Activated naive CD8-positive, alpha-beta T cell treated with anti-CD3 and anti-CD28 coated beads, Interleukin-2, amount 50 U/mL, for 24 hours (primary cell): Measurements from ENCODE around the gene CYP27C1.
"Not testable (repeated sequence)": the region's sequence is repeated elsewhere in the genome, so short reads cannot be mapped to it uniquely, and the experiment has no call there.

ENCODE experiments used
- ATAC-seq: fragments of 150-1000 bp; cut with Tn5 transposase; one replicate; pipeline ENCODE4 v1.10.0; 2021
- DNase-seq: peaks from one replicate; pipeline ENCODE4 v3.0.0; 2021
- H3K27ac Mint-ChIP-seq: one replicate; pipeline ENCODE4 v1.8.0; 2021; ENCODE audit warnings: mild to moderate bottlenecking, mixed read lengths
- H3K27me3 Mint-ChIP-seq: one replicate; pipeline ENCODE4 v1.8.0; 2021; ENCODE audit warnings: mixed read lengths
- H3K36me3 Mint-ChIP-seq: one replicate; pipeline ENCODE4 v1.8.0; 2021; ENCODE audit warnings: low read depth, mixed read lengths
- H3K4me1 Mint-ChIP-seq: one replicate; pipeline ENCODE4 v1.8.0; 2021; ENCODE audit warnings: mixed read lengths
- H3K4me3 Mint-ChIP-seq: one replicate; pipeline ENCODE4 v1.8.0; 2021; ENCODE audit warnings: mild to moderate bottlenecking, moderate library complexity, mixed read lengths
- H3K9me3 Mint-ChIP-seq: one replicate; pipeline ENCODE4 v1.8.0; 2021; ENCODE audit warnings: mixed read lengths

Gene CYP27C1

DNA sequence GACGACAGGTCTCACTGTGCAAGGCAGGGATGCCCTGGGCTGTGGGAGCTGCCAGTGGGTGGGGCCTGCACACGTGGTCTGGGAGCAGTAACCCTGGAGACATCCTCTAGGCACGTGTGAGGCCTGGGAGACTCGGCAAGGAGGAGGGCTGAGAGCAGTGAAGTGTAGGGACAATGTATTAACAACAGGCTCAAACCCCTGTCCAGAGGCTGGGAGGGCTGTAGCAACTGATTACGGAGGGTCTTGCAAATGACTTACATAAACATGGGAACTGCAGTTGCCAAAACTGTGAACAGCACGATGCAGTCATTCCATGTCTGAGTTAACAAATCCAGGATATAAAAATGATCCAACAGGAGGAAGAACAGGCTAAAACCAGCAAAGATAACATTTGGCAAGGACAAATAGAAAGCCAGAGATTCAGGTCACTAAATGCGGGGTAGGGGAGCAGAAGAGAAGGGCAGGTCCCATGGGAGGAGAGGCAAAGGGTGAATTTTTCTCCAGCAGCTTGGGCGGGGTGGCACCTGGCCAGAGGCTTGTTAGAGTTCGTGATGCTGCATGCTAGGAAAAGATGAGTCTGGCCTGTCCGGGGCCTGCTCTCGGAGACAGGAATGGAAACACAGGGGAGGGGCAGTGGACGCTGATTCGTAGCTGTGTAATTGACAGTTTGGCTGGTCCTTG, 44.9 kb downstream of the CYP27C1 start:
- DNase-seq (no peak), ATAC-seq (no peak)
- no peaks in the 10 kb centered on the region for H3K36me3 Mint-ChIP-seq
- no peak overlapping the region for H3K27ac Mint-ChIP-seq
- H3K9me3 Mint-ChIP-seq, result peaks cover 5% of the 10 kb centered on the region
- H3K4me3 Mint-ChIP-seq, result no peak overlapping the region
- H3K27me3 Mint-ChIP-seq, result no peaks in the 10 kb centered on the region
- no peaks in the 10 kb centered on the region for H3K4me1 Mint-ChIP-seq

GRCh38 chr2:127174640-127175039, 45.5 kb downstream of the CYP27C1 start:
- Mint-ChIP-seq H3K4me1 (no peaks in the 10 kb centered on the region), H3K9me3 (no peaks in the 10 kb centered on the region), H3K27me3 (no peaks in the 10 kb centered on the region), H3K36me3 (no peaks in the 10 kb centered on the region), H3K27ac (no peak overlapping the region), H3K4me3 (no peak overlapping the region)
- ATAC-seq, result no peak
- no peak for DNase-seq

DNA sequence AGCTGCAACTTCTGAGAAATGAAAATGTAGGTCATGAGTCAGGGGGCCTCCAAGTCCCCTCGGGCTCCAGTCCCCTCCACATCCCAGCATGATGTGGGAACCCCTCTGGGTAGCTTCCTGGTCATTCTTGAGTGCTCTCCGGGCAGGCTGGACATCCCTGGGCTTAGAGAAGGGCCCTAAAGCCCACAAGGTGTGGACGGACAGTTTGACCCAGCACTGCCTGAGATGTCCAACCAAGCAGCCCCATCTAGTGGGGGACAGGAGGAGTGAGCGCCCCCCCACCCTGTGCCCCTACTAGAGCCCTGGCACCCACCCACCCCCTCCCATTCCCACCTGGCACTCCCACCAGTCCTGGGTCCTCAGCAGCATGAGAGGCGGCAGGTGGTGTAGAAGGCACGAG, 46.0 kb downstream of the CYP27C1 start:
- Mint-ChIP-seq H3K27me3 (no peaks in the 10 kb centered on the region), H3K36me3 (no peaks in the 10 kb centered on the region), H3K4me3 (no peak overlapping the region), H3K4me1 (no peaks in the 10 kb centered on the region), H3K9me3 (no peaks in the 10 kb centered on the region), H3K27ac (no peak overlapping the region)
- no peak for ATAC-seq
- DNase-seq, result no peak

DNA sequence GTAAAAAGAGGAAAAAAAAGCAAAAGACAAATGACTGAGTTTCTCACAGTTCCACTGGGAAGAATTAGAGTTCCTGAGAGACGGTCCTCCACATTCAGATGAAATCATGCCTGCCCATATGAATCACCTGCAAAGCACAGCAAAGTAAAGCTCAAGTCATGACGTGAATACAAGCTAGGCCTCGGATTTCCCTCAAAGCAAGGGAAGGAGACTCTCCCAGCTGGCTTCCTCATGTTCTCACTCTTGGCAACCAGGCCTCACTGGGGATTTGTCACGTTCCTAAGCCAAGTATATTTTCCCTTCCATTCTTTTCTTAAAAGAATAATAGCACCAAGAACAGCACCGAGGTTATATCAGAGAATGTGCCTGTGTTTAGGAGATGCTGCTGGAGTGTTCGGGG, 47.0 kb downstream of the CYP27C1 start:
- no peaks in the 10 kb centered on the region for H3K27me3 Mint-ChIP-seq
- no peaks in the 10 kb centered on the region for H3K36me3 Mint-ChIP-seq
- H3K4me3 Mint-ChIP-seq, result no peak overlapping the region
- H3K27ac Mint-ChIP-seq, result no peak overlapping the region
- ATAC-seq (no peak), DNase-seq (no peak)
- H3K9me3 Mint-ChIP-seq, result no peaks in the 10 kb centered on the region
- H3K4me1 Mint-ChIP-seq, result no peaks in the 10 kb centered on the region

- H3K4me3 Mint-ChIP-seq, result no peak overlapping the region
- no peaks in the 10 kb centered on the region for H3K9me3 Mint-ChIP-seq
- DNase-seq (no peak), ATAC-seq (no peak)
- no peaks in the 10 kb centered on the region for H3K4me1 Mint-ChIP-seq
- no peak overlapping the region for H3K27ac Mint-ChIP-seq
- H3K27me3 Mint-ChIP-seq, result no peaks in the 10 kb centered on the region
- no peaks in the 10 kb centered on the region for H3K36me3 Mint-ChIP-seq
These were observed 47.8 kb downstream of the CYP27C1 start for GRCh38 chr2:127172306-127172705.

- no peaks in the 10 kb centered on the region for H3K9me3 Mint-ChIP-seq
- no peaks in the 10 kb centered on the region for H3K36me3 Mint-ChIP-seq
- H3K4me3 Mint-ChIP-seq, result no peak overlapping the region
- no peak overlapping the region for H3K27ac Mint-ChIP-seq
- H3K27me3 Mint-ChIP-seq, result no peaks in the 10 kb centered on the region
- no peaks in the 10 kb centered on the region for H3K4me1 Mint-ChIP-seq
- ATAC-seq (no peak), DNase-seq (no peak)
These were observed 49.5 kb downstream of the CYP27C1 start for GRCh38 chr2:127170452-127171197.

DNA sequence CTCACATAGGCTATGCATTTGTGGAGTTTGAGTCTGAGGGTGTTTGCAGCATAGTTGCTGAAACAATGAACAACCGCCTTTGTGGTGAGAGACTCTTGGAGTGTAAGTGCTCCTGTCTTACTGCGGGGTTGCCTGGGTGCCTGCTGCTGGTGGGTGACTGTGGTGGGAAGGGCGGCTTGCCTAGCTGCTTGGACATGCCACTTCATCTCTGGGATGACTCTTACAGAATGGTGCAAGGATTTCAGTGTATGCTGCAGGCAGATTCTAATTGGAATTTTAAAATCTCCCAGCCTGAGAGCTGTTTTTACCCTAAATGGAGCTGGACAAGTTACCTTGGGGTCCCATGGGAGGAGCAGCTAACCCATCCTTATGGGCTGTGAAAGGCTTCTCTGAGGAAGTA, 50.1 kb downstream of the CYP27C1 start:
- H3K4me1 Mint-ChIP-seq, result no peaks in the 10 kb centered on the region
- no peaks in the 10 kb centered on the region for H3K36me3 Mint-ChIP-seq
- H3K27ac Mint-ChIP-seq, result no peak overlapping the region
- H3K4me3 Mint-ChIP-seq, result no peak overlapping the region
- no peaks in the 10 kb centered on the region for H3K9me3 Mint-ChIP-seq
- no peaks in the 10 kb centered on the region for H3K27me3 Mint-ChIP-seq
- DNase-seq, result no peak
- no peak for ATAC-seq

- Mint-ChIP-seq H3K27me3 (no peaks in the 10 kb centered on the region), H3K36me3 (no peaks in the 10 kb centered on the region), H3K4me1 (no peaks in the 10 kb centered on the region), H3K27ac (no peak overlapping the region), H3K4me3 (no peak overlapping the region), H3K9me3 (no peaks in the 10 kb centered on the region)
- DNase-seq, result no peak
- ATAC-seq, result no peak
These were observed 50.9 kb downstream of the CYP27C1 start for GRCh38 chr2:127169066-127169660.

GRCh38 chr2:127166231-127166860, 53.8 kb downstream of the CYP27C1 start:
- no peaks in the 10 kb centered on the region for H3K36me3 Mint-ChIP-seq
- no peaks in the 10 kb centered on the region for H3K4me1 Mint-ChIP-seq
- no peaks in the 10 kb centered on the region for H3K9me3 Mint-ChIP-seq
- no peak for DNase-seq
- no peak for ATAC-seq
- H3K4me3 Mint-ChIP-seq, result no peak overlapping the region
- no peaks in the 10 kb centered on the region for H3K27me3 Mint-ChIP-seq
- no peak overlapping the region for H3K27ac Mint-ChIP-seq

GRCh38 chr2:127165539-127165935, 54.6 kb downstream of the CYP27C1 start:
- H3K9me3 Mint-ChIP-seq, result no peaks in the 10 kb centered on the region
- no peak overlapping the region for H3K4me3 Mint-ChIP-seq
- DNase-seq (no peak), ATAC-seq (no peak)
- no peaks in the 10 kb centered on the region for H3K27me3 Mint-ChIP-seq
- H3K4me1 Mint-ChIP-seq, result no peaks in the 10 kb centered on the region
- no peaks in the 10 kb centered on the region for H3K36me3 Mint-ChIP-seq
- H3K27ac Mint-ChIP-seq, result no peak overlapping the region

DNA sequence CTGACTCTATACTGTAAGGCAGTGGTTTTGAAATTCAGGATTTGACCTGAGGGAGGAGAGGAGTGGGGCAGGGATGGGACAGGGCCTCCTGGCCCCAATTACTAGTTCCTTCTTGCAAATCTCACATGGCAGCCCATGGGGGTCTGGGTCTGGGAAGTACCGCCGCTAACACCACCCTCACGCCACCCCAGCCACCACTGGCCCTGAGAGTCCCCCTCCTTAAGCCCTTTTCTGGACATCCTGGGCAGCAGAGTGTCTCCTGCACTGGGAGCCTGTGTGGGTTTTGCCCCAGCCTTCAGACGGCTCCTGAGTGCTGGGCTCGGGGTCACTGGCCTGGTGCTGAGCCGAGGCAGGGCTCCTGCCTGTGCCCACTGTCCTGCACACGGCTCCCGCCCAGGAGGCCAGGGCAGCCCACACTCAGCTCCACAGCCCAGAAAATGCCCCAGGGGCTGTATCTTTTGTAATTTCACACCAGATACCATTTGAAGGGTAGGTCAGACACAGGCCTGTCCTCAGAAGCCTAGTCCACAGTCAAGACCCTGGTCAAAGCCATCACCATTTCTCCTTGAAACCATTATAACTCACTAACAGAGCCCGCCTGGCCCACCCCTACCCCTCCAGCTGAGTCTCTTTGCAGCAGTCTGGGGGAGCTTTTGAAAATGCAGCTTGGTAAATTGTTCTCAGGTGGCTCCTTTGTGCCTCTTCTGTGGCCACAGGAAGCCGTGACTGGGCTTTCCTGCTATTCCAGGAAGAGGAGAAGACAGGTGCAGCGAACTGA, 55.1 kb downstream of the CYP27C1 start:
- Mint-ChIP-seq H3K9me3 (no peaks in the 10 kb centered on the region), H3K27ac (no peak overlapping the region), H3K36me3 (no peaks in the 10 kb centered on the region), H3K27me3 (no peaks in the 10 kb centered on the region), H3K4me3 (no peak overlapping the region), H3K4me1 (no peaks in the 10 kb centered on the region)
- ATAC-seq (no peak), DNase-seq (no peak)

GRCh38 chr2:127163921-127164320, 56.2 kb downstream of the CYP27C1 start:
- no peak overlapping the region for H3K4me3 Mint-ChIP-seq
- no peaks in the 10 kb centered on the region for H3K36me3 Mint-ChIP-seq
- DNase-seq (no peak), ATAC-seq (no peak)
- H3K4me1 Mint-ChIP-seq, result peaks cover 5% of the 10 kb centered on the region
- no peak overlapping the region for H3K27ac Mint-ChIP-seq
- H3K27me3 Mint-ChIP-seq, result no peaks in the 10 kb centered on the region
- H3K9me3 Mint-ChIP-seq, result no peaks in the 10 kb centered on the region

DNA sequence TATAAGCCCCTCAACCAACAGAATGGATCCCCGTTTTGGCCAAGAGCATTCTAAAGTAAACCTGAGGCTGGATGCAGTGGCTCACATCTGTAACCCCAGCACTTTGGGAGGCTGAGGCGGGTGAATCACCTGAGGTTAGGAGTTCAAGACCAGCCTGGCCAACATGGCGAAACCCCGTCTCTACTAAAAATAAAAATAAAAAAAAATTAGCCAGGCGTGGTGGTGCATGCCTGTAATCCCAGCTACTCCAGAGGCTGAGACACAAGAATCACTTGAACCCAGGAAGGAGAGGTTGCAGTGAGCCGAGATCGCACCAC, 57.1 kb downstream of the CYP27C1 start:
- not testable (repeated sequence) for H3K27ac Mint-ChIP-seq, ATAC-seq, DNase-seq, H3K36me3 Mint-ChIP-seq, H3K4me3 Mint-ChIP-seq, H3K9me3 Mint-ChIP-seq, H3K4me1 Mint-ChIP-seq, H3K27me3 Mint-ChIP-seq

- H3K27ac Mint-ChIP-seq, result no peak overlapping the region
- no peaks in the 10 kb centered on the region for H3K9me3 Mint-ChIP-seq
- DNase-seq, result no peak
- H3K36me3 Mint-ChIP-seq, result no peaks in the 10 kb centered on the region
- no peak overlapping the region for H3K4me3 Mint-ChIP-seq
- no peak for ATAC-seq
- peaks cover 7% of the 10 kb centered on the region for H3K4me1 Mint-ChIP-seq
- no peaks in the 10 kb centered on the region for H3K27me3 Mint-ChIP-seq
These were observed 57.6 kb downstream of the CYP27C1 start for GRCh38 chr2:127162261-127163089.
